ENCODE results near the gene UBE2K.
"Not testable (repeated sequence)": the region's sequence is repeated elsewhere in the genome, so short reads cannot be mapped to it uniquely, and the experiment has no call there.

Gene UBE2K

DNA sequence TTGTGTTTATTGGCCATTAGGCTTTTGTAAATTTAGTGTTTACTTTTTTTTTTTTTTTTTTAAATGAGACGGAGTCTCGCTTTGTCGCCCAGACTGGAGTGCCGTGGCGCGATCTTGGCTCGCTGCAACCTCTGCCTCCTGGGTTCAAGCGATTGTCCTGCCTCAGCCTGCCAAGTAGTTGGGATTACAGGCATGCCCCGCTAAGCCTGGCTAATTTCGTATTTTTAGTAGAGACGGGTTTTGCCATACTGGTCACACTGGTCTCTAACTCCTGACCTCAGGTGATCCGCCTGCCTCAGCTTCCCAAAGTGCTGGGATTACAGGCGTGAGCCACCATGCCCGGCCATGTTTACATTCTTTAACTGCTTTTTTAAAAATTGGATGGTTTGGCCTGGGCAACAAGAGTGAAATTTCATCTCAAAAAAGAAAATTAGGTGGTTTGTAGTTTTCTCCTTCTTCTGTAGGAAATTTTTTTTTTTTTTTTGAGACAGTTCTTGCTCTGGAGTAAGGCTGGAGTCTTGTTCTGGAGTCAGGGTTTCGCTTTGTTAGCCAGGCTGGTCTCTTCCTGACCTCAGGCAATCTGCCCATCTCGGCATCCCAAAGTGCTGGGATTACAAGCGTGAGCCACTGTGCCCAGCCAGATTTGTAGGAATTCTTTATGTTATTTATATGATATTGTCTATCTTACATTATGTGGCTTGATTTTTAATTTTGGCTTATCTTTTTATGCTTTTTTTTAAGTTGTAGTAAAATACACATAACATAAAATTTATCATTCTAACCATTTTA is 15.1 kb downstream of the UBE2K start:
- TF ChIP-seq CTCF (IDR thresholded peaks at IDR 0.05; ENCODE audit: low read depth, low read length): no peak
- DNase-seq (ENCODE audit: extremely low read depth, low read depth): no peak

- TF ChIP-seq CTCF (IDR thresholded peaks at IDR 0.05; ENCODE audit: low read depth, low read length): no peak
- peak; percentile 38 for DNase-seq (ENCODE audit: extremely low read depth, low read depth)
These were observed 15.8 kb downstream of the UBE2K start for GRCh38 chr4:39713691-39714090.

DNA sequence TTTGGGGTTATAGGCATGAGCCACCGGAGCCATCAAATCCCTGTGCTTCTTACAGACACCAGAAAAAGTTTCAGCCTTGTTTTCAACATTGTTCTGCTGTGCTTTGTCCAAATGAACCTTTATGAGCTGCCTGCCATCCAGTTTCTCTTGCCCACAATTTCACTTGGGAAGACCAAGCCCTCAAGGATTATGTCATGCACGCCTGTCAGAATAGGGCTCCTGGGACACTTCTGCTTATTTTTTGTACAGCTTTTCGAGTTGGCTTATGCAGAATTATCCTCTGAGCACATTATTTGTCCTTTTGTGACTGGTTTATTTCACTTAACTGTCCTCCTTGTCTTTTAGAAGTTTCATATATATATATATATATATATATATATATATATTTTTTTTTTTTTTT is 16.2 kb downstream of the UBE2K start:
- no peak for DNase-seq (ENCODE audit: extremely low read depth, low read depth)
- TF ChIP-seq CTCF (IDR thresholded peaks at IDR 0.05; ENCODE audit: low read depth, low read length): no peak

GRCh38 chr4:39715788-39716187 is 17.9 kb downstream of the UBE2K start:
- no peak for DNase-seq (ENCODE audit: extremely low read depth, low read depth)
- no peak for TF ChIP-seq CTCF (IDR thresholded peaks at IDR 0.05; ENCODE audit: low read depth, low read length)

GRCh38 chr4:39716356-39716755 is 18.4 kb downstream of the UBE2K start:
- no peak for DNase-seq (ENCODE audit: extremely low read depth, low read depth)
- no peak for TF ChIP-seq CTCF (IDR thresholded peaks at IDR 0.05; ENCODE audit: low read depth, low read length)

GRCh38 chr4:39717743-39718142 is 19.8 kb downstream of the UBE2K start:
- not testable (repeated sequence) for DNase-seq (ENCODE audit: extremely low read depth, low read depth)

- TF ChIP-seq CTCF (IDR thresholded peaks at IDR 0.05; ENCODE audit: low read depth, low read length): no peak
- no peak for DNase-seq (ENCODE audit: extremely low read depth, low read depth)
These were observed 20.7 kb downstream of the UBE2K start for GRCh38 chr4:39718366-39719323.

All from AG09319 (cell line).